ENCODE data around the gene CCDC190.
A peak's percentile ranks its signal among the peaks of the same experiment; 100 is the strongest.
"Not testable (repeated sequence)": the region's sequence is repeated elsewhere in the genome, so short reads cannot be mapped to it uniquely, and the experiment has no call there.

Gene CCDC190

DNA sequence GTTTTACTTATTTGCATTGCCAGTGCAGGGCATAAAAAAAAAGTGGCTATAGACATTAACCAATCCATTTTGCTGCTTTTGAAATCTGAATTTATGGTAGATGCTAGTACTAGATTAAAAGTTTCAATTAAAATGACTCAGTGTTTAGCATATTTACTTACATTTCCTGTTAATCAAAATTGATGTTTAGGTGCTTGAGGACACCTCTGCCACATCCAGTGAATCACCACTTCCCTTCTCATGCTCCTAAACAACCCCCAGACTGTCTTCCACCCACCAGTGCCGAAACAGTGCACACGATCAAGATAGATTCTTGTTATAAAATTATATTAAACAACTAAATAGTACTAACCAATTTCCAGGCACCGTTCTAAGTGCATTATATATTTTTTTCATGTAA, 37.7 kb downstream of the CCDC190 start:
- Mint-ChIP-seq H3K27me3 (peaks cover 54% of the 10 kb centered on the region), H3K4me3 (no peak overlapping the region), H3K9me3 (no peaks in the 10 kb centered on the region), H3K36me3 (no peaks in the 10 kb centered on the region), H3K27ac (no peak overlapping the region), H3K4me1 (peaks cover 14% of the 10 kb centered on the region)
- no peak for ATAC-seq

DNA sequence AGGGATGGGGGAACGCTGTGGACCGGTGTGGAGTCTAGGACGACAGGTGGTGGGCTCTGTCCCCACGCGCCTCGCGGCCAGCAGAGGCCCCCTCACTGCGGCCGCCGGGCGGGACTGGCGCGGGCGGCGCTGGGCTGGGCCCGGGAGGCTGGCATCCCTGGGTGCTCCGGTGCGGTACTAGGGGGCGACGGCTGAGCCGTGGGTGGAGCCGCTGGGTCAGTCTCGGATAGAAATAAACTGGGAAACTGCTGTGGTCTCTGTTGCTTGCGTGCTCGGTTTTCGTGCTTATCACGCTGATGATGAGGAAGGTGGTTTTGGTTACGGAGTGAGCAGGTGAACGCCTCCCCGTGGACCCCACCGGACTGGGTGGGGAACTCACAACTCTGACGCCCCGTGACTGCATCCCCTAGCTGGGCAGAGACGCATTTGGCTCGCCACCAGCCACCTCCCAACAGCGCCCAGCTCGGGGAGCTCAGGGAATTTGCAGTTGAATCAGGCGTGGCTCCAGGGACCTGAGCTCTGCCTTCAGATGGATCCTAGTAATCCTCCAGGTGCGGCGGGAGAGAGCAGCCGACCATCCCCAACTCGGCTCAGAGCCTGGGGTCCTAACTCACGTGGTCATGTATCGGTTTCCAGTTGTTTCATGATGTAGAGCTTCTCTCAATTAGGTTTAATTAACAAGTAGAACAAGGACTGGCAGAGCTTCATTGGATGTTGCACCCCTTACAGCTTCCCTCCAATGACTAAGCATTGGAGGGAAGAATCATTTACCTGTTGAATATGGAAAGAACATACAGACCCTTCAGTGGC, 38.4 kb downstream of the CCDC190 start:
- Mint-ChIP-seq H3K4me3 (peak overlapping the region; percentile 31), H3K27ac (no peak overlapping the region), H3K36me3 (no peaks in the 10 kb centered on the region), H3K4me1 (peaks cover 14% of the 10 kb centered on the region), H3K9me3 (no peaks in the 10 kb centered on the region), H3K27me3 (peaks cover 54% of the 10 kb centered on the region)
- ATAC-seq = peak; percentile 48

DNA sequence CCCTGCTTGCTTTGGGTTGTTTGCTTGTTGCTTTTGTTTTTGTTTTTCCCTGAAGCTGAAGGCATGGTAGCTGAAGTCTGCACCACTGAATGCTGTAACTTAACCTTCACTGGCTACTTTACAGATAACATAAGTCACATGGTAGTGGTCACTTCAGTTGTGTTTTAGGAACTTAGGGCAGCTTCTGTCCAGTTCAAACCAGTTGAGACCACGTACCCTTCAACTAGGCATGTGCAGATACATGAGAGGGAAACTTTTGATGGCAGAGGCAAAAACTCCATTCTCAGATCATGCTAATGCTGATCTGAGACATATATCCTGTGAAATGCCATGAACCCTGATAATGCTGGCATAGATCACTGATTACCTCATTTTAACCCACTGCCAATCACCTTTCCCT, 42.3 kb downstream of the CCDC190 start:
- not testable (repeated sequence) for H3K36me3 Mint-ChIP-seq, H3K4me3 Mint-ChIP-seq, H3K27ac Mint-ChIP-seq, ATAC-seq, H3K9me3 Mint-ChIP-seq
- peaks cover 14% of the 10 kb centered on the region for H3K4me1 Mint-ChIP-seq
- peaks cover 24% of the 10 kb centered on the region for H3K27me3 Mint-ChIP-seq

DNA sequence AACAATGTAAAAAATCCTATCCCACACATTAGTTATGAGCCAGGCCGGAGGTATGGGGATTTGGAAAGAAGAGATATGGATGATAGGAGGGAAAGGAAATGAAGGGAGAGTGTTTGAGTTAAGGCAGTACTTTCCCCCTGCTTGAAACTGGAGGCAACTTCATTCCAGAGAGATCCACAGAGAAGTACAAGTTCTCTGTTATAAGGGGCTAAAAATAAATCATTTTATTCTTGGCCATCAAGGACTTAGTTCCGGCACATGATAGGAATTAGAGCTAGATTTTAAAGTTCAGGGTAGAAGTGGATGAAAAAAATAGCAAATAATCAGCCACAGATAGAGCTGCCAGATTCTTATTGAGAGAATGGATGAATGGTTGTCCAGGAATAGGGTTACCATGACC, 42.8 kb downstream of the CCDC190 start:
- H3K27ac Mint-ChIP-seq, H3K9me3 Mint-ChIP-seq, H3K4me3 Mint-ChIP-seq, ATAC-seq, H3K36me3 Mint-ChIP-seq: not testable (repeated sequence)
- H3K4me1 Mint-ChIP-seq = peaks cover 14% of the 10 kb centered on the region
- peaks cover 19% of the 10 kb centered on the region for H3K27me3 Mint-ChIP-seq

DNA sequence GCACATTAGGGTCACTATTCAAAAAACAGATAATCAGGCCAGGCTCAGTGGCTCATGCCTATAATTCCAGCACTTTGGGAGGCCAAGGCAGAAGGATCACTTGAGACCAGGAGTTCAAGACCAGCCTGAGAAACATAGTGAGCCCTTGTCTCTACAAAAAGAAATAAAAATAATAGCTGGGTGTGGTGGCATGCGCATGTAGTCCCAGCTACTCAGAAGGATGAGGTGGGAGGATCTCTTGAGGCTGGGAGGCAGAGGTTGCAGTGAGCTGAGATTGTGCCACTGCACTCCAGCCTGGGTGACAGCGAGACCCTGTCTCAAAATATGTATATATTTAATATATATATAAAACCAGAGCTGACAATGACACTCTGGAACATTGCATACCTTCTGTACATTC, 48.6 kb downstream of the CCDC190 start:
- not testable (repeated sequence) for H3K27me3 Mint-ChIP-seq, ATAC-seq, H3K27ac Mint-ChIP-seq, H3K4me1 Mint-ChIP-seq, H3K4me3 Mint-ChIP-seq, H3K9me3 Mint-ChIP-seq
- peaks cover 46% of the 10 kb centered on the region for H3K36me3 Mint-ChIP-seq

DNA sequence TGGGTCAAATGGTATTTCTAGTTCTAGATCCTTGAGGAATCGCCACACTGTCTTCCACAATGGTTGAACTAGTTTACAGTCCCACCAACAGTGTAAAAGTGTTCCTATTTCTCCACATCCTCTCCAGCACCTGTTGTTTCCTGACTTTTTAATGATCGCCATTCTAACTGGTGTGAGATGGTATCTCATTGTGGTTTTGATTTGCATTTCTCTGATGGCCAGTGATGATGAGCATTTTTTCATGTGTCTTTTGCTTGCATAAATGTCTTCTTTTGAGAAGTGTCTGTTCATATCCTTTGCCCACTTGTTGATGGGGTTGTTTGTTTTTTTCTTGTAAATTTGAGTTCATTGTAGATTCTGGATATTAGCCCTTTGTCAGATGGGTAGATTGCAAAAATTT, 53.5 kb downstream of the CCDC190 start:
- not testable (repeated sequence) for H3K4me1 Mint-ChIP-seq, H3K27me3 Mint-ChIP-seq, H3K9me3 Mint-ChIP-seq, ATAC-seq, H3K4me3 Mint-ChIP-seq, H3K27ac Mint-ChIP-seq
- H3K36me3 Mint-ChIP-seq = peaks cover 68% of the 10 kb centered on the region

Data from stimulated activated memory B cell treated with anti-CD40 and anti-IgM and Interleukin-4, amounts not matched to agents 10 μg/mL and 1 μg/mL and 100 μg/mL, for 72 hours (primary cell).